BJ (cell line): ENCODE measurements around the gene DMRTB1. TPM values are rescaled to one million over a fixed set of nuclear protein-coding genes. Genes with fewer than 3 reads are reported as not detected.

Source experiments
- CTCF ChIA-PET: fragments of 350-600 bp; formaldehyde crosslinking; extraction: SDS; loops from one replicate; lab custom pipeline; 2021; ENCODE audit warnings: antibody characterized with exemption, inconsistent platforms; lab: Yijun Ruan, JAX
- POLR2A ChIA-PET: fragments of 300-600 bp; sonication (Branson Sonifier 250); formaldehyde crosslinking; extraction: SDS; loops from one replicate; lab custom pipeline; 2021; ENCODE audit warnings: antibody characterized with exemption; lab: Charles Lee
- DNase-seq: peaks from one replicate; pipeline ENCODE4 v3.0.0-alpha.2; 2011; ENCODE audit warnings: low read depth
- H3K27me3 ChIP-seq: 2 replicates; pipeline ENCODE4 v1.6.0; 2011; ENCODE audit warnings: low read length; ENCODE audit not compliant: control insufficient read depth, insufficient read depth
- H3K36me3 ChIP-seq: 2 replicates; pipeline ENCODE4 v1.5.1; 2011; ENCODE audit warnings: low read length; ENCODE audit not compliant: control insufficient read depth, insufficient read depth
- H3K4me3 ChIP-seq: 2 replicates; pipeline ENCODE4 v1.5.1; 2011; ENCODE audit warnings: low read depth, mild to moderate bottlenecking, control low read depth, low read length
- polyA plus RNA-seq: library from polyadenylated mRNA; depleted of rRNA; stranded (reverse); fragments of >200 nt; gene quantifications from 2 replicates; pipeline ENCODE4 v1.2.3, GENCODE V29; 2011; rRNA removed
- TF ChIP-seq, protein P1 (sequence below): IDR thresholded peaks from 2 replicates; pipeline ENCODE4 v1.5.1; 2011; ENCODE audit warnings: low read depth, mild to moderate bottlenecking, control low read depth, inconsistent platforms, low read length, moderate library complexity; ENCODE audit not compliant: insufficient read depth

Gene DMRTB1
- polyA plus RNA-seq, 1 experiment: not detected

GRCh38 chr1:53512807-53513755 is 53.9 kb downstream of the DMRTB1 start:
- CTCF ChIA-PET: interaction anchor here (0.7 to 1.6 kb wide), 3 partner anchors 25 to 244 kb away, joined by 3 read pairs; no protein-coding TSS in a partner anchor
- Histone ChIP-seq H3K36me3 (peaks cover 1% of the 10 kb centered on the region; the same call in 1 of the 2 replicates), H3K27me3 (no peaks in the 10 kb centered on the region), H3K4me3 (no peak overlapping the region)
- TF ChIP-seq, protein P1, sequence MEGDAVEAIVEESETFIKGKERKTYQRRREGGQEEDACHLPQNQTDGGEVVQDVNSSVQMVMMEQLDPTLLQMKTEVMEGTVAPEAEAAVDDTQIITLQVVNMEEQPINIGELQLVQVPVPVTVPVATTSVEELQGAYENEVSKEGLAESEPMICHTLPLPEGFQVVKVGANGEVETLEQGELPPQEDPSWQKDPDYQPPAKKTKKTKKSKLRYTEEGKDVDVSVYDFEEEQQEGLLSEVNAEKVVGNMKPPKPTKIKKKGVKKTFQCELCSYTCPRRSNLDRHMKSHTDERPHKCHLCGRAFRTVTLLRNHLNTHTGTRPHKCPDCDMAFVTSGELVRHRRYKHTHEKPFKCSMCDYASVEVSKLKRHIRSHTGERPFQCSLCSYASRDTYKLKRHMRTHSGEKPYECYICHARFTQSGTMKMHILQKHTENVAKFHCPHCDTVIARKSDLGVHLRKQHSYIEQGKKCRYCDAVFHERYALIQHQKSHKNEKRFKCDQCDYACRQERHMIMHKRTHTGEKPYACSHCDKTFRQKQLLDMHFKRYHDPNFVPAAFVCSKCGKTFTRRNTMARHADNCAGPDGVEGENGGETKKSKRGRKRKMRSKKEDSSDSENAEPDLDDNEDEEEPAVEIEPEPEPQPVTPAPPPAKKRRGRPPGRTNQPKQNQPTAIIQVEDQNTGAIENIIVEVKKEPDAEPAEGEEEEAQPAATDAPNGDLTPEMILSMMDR: no peak
- DNase-seq: no peak
- POLR2A ChIA-PET: no interaction called here

DNA sequence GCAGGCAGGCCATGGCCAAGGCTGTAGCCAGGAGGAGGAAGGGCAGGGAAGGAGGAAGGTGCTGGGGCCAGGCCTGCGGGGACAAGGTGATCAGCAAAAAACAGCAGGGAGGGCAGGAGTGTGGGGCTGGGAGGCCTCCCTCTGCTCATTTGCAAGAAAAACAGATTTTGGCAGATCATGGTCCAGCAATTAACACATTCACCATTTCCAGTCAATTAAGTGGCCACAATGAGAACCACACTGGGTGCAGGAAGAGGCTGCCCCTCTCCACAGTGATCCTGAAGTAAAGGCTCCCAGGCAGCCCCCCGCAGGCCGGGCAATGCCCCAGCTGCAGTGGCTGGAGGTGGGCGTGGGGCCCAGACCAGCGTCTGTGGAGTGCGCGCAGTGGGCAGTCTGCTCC is 54.6 kb downstream of the DMRTB1 start:
- POLR2A ChIA-PET: no interaction called here
- DNase-seq: no peak
- Histone ChIP-seq H3K27me3 (no peaks in the 10 kb centered on the region), H3K36me3 (peaks cover 2% of the 10 kb centered on the region; the same call in 1 of the 2 replicates), H3K4me3 (no peak overlapping the region)
- TF ChIP-seq, protein P1: no peak
- CTCF ChIA-PET: no interaction called here

GRCh38 chr1:53514436-53514835 is 55.2 kb downstream of the DMRTB1 start:
- CTCF ChIA-PET: no interaction called here
- Histone ChIP-seq H3K4me3 (no peak overlapping the region), H3K36me3 (peaks cover 2% of the 10 kb centered on the region; the same call in 1 of the 2 replicates), H3K27me3 (no peaks in the 10 kb centered on the region)
- POLR2A ChIA-PET: no interaction called here
- TF ChIP-seq, protein P1: no peak
- DNase-seq: no peak

GRCh38 chr1:53516181-53516580 is 57.0 kb downstream of the DMRTB1 start:
- no peak for DNase-seq
- ChIA-PET POLR2A (interaction anchor here (0.7 kb wide), 1 partner anchor 9 kb away, joined by 3 read pairs; no protein-coding TSS in a partner anchor), CTCF (no interaction called here)
- peaks cover 6% of the 10 kb centered on the region; the same call in 1 of the 2 replicates for H3K36me3 ChIP-seq
- no peak overlapping the region for H3K4me3 ChIP-seq
- TF ChIP-seq, protein P1: no peak
- H3K27me3 ChIP-seq: no peaks in the 10 kb centered on the region

Other genes with a start within 250 kb of the DMRTB1 start
- gene CZIB, start 238.8 kb upstream of the DMRTB1 start, polyA plus RNA-seq: 75.8 and 92.5 TPM in 2 replicates
- gene MAGOH, start 220.9 kb upstream of the DMRTB1 start, polyA plus RNA-seq: 3.9 and 24.9 TPM in 2 replicates
- gene LRP8, start 131.3 kb upstream of the DMRTB1 start, polyA plus RNA-seq: 10.5 and 18.2 TPM in 2 replicates